NCI-H2107 (cell line): ENCODE results near the gene CCDC74A.
"Not testable (repeated sequence)": the region's sequence is repeated elsewhere in the genome, so short reads cannot be mapped to it uniquely, and the experiment has no call there.

ENCODE experiments used
- DNase-seq: peaks from one replicate; lab custom pipeline; 2025; lab: John Stamatoyannopoulos, UW

CCDC74A gene

GRCh38 chr2:131503587-131503986 is 24.1 kb upstream of the CCDC74A start:
- DNase-seq, result not testable (repeated sequence)

- not testable (repeated sequence) for DNase-seq
These were observed 23.5 kb upstream of the CCDC74A start for GRCh38 chr2:131504082-131504750.

- no peak for DNase-seq
These were observed 18.1 kb upstream of the CCDC74A start for GRCh38 chr2:131509615-131510014.

- DNase-seq, result not testable (repeated sequence)
These were observed 16.3 kb upstream of the CCDC74A start for GRCh38 chr2:131511291-131511968.

GRCh38 chr2:131511969-131512870 is 15.5 kb upstream of the CCDC74A start:
- not testable (repeated sequence) for DNase-seq

GRCh38 chr2:131514408-131515166 is 13.1 kb upstream of the CCDC74A start:
- not testable (repeated sequence) for DNase-seq

GRCh38 chr2:131515235-131515634 is 12.5 kb upstream of the CCDC74A start:
- not testable (repeated sequence) for DNase-seq

- no peak for DNase-seq
These were observed 11.7 kb upstream of the CCDC74A start for GRCh38 chr2:131516011-131516410.

- not testable (repeated sequence) for DNase-seq
These were observed 11.1 kb upstream of the CCDC74A start for GRCh38 chr2:131516621-131517020.

GRCh38 chr2:131517106-131517831 is 10.4 kb upstream of the CCDC74A start:
- DNase-seq, result no peak

- DNase-seq, result not testable (repeated sequence)
These were observed 9.8 kb upstream of the CCDC74A start for GRCh38 chr2:131517856-131518255.

- DNase-seq, result not testable (repeated sequence)
These were observed 9.2 kb upstream of the CCDC74A start for GRCh38 chr2:131518531-131518930.

GRCh38 chr2:131519466-131519865 is 8.2 kb upstream of the CCDC74A start:
- no peak for DNase-seq

GRCh38 chr2:131519871-131520470 is 7.7 kb upstream of the CCDC74A start:
- not testable (repeated sequence) for DNase-seq

GRCh38 chr2:131520526-131520925 is 7.2 kb upstream of the CCDC74A start:
- DNase-seq, result no peak

- not testable (repeated sequence) for DNase-seq
These were observed 6.2 kb upstream of the CCDC74A start for GRCh38 chr2:131521524-131521923.

GRCh38 chr2:131521961-131522781 is 5.5 kb upstream of the CCDC74A start:
- no peak for DNase-seq

GRCh38 chr2:131525256-131525655 is 2.4 kb upstream of the CCDC74A start:
- DNase-seq, result not testable (repeated sequence)

GRCh38 chr2:131528981-131529863 is 1.5 kb downstream of the CCDC74A start:
- not testable (repeated sequence) for DNase-seq
